Renal cortex interstitium (tissue), 15 donors: Measurements from ENCODE around the gene GALNT14. TPM values are rescaled to one million over a fixed set of nuclear protein-coding genes. Genes with fewer than 3 reads are reported as not detected.
"Not testable (repeated sequence)": the region's sequence is repeated elsewhere in the genome, so short reads cannot be mapped to it uniquely, and the experiment has no call there.

Experiments used
- DNase-seq, 11 donors: peaks; one replicate each; pipeline ENCODE4 v3.0.0-alpha.2; 2013; ENCODE audit warnings: low read depth in 9 of 11, low spot score in 4 of 11; ENCODE audit errors: extremely low read depth in 1 of 11
- long read RNA-seq, 16 experiments: transcript quantifications; one replicate each; lab custom pipeline, GENCODE V29; 2026
- polyA plus RNA-seq, 3 donors: library from polyadenylated mRNA; unstranded; fragments of 120-200 nt; gene quantifications; one replicate each; pipeline ENCODE4 v1.2.1, GENCODE V29; 2013; ENCODE audit not compliant: insufficient read length in 3 of 3

Gene GALNT14, protein sequence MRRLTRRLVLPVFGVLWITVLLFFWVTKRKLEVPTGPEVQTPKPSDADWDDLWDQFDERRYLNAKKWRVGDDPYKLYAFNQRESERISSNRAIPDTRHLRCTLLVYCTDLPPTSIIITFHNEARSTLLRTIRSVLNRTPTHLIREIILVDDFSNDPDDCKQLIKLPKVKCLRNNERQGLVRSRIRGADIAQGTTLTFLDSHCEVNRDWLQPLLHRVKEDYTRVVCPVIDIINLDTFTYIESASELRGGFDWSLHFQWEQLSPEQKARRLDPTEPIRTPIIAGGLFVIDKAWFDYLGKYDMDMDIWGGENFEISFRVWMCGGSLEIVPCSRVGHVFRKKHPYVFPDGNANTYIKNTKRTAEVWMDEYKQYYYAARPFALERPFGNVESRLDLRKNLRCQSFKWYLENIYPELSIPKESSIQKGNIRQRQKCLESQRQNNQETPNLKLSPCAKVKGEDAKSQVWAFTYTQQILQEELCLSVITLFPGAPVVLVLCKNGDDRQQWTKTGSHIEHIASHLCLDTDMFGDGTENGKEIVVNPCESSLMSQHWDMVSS
- polyA plus RNA-seq, result 10 to 100 TPM; 33.2 to 41.7 (median 40.9) TPM
- long read RNA-seq, donor 1, transcript GALNT14-202 (15 exons, 2,733 nt), result major isoform, 6 of 6 reads
- long read RNA-seq, donor 1, partial matches to known transcripts, result 0 of 6 reads
- long read RNA-seq, donor 1, other reads (novel, unspliced or antisense), result 0 of 6 reads
- long read RNA-seq, donor 2, partial matches to known transcripts, result 7 of 9 reads
- long read RNA-seq, donor 2, other reads (novel, unspliced or antisense), result 0 of 9 reads
- long read RNA-seq, donor 3, transcript GALNT14-202 (15 exons, 2,733 nt), result major isoform, 7 of 7 reads
- long read RNA-seq, donor 3, partial matches to known transcripts, result 0 of 7 reads
- long read RNA-seq, donor 3, other reads (novel, unspliced or antisense), result 0 of 7 reads
- long read RNA-seq, donor 4, partial matches to known transcripts, result 0 of 4 reads
- long read RNA-seq, donor 4, other reads (novel, unspliced or antisense), result 0 of 4 reads
- long read RNA-seq, donor 5, result 0 reads
- long read RNA-seq, donor 6, partial matches to known transcripts, result 5 of 9 reads
- long read RNA-seq, donor 6, other reads (novel, unspliced or antisense), result 0 of 9 reads
- long read RNA-seq, donor 7, partial matches to known transcripts, result 0 of 3 reads
- long read RNA-seq, donor 7, other reads (novel, unspliced or antisense), result 0 of 3 reads
- long read RNA-seq, donor 8, transcript GALNT14-202 (15 exons, 2,733 nt), result major isoform, 11 of 11 reads
- long read RNA-seq, donor 8, partial matches to known transcripts, result 0 of 11 reads
- long read RNA-seq, donor 8, other reads (novel, unspliced or antisense), result 0 of 11 reads
- long read RNA-seq, donor 9, partial matches to known transcripts, result 0 of 1 reads
- long read RNA-seq, donor 9, other reads (novel, unspliced or antisense), result 0 of 1 reads
- long read RNA-seq, donor 10, transcript GALNT14-202 (15 exons, 2,733 nt), result major isoform, 6 of 6 reads
- long read RNA-seq, donor 10, partial matches to known transcripts, result 0 of 6 reads
- long read RNA-seq, donor 10, other reads (novel, unspliced or antisense), result 0 of 6 reads
- long read RNA-seq, donor 11, partial matches to known transcripts, result 0 of 4 reads
- long read RNA-seq, donor 11, other reads (novel, unspliced or antisense), result 0 of 4 reads
- long read RNA-seq, donor 12, partial matches to known transcripts, result 0 of 2 reads
- long read RNA-seq, donor 12, other reads (novel, unspliced or antisense), result 0 of 2 reads
- long read RNA-seq, donor 13, transcript GALNT14-202 (15 exons, 2,733 nt), result major isoform, 7 of 13 reads
- long read RNA-seq, donor 13, partial matches to known transcripts, result 5 of 13 reads
- long read RNA-seq, donor 13, other reads (novel, unspliced or antisense), result 0 of 13 reads
- long read RNA-seq, donor 14, transcript GALNT14-202 (15 exons, 2,733 nt), result major isoform, 6 of 6 reads
- long read RNA-seq, donor 14, partial matches to known transcripts, result 0 of 6 reads
- long read RNA-seq, donor 14, other reads (novel, unspliced or antisense), result 0 of 6 reads
- long read RNA-seq, donor 15, partial matches to known transcripts, result 0 of 1 reads
- long read RNA-seq, donor 15, other reads (novel, unspliced or antisense), result 0 of 1 reads
- long read RNA-seq, donor 16, transcript GALNT14-202 (15 exons, 2,733 nt), result major isoform, 14 of 14 reads
- long read RNA-seq, donor 16, partial matches to known transcripts, result 0 of 14 reads
- long read RNA-seq, donor 16, other reads (novel, unspliced or antisense), result 0 of 14 reads

DNA sequence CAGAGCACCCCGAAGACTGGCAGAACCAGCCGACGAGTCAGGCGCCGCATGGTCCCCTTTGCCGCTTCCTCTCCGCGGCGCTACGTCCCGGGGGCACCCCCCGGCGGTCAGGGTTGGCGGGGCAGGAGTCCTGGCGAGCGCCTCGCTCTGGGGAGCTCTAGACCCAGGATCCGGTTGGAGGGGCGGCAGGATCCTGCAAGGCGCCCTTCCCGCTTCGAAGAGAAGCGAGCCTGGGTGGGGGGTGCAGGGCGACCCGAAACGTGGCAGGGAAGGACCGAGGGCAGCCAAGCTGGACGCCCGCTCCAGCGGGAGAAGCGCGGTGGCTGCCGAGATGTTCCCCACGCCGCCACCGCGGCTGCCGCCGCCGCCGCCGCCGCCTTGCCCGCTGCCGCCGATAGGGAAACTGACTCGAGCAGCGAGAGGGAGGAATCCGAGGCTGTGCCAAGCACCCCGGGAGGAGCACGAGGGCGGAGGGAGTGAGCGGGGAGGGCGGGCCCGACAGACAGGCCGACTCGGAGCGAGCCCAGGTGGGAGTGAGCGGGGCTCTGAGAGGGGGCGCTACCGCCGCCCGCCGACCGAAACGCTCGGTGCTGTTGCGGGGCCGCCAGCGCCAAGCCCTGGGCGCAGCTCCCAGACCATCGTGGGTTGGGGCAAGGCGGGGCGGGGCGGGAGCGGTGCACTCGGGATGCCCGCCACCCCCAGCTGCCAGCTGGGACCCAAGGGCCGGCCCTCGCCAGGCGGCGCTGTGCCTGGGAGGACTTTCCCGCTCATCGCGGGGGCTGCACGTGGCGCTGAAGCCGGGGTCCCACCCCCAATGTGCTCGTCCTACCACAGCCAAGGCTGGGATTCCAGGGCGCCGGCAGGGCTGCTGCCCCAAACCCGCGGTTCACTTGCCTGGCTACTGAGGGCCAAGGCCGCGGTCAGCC, at the start of gene GALNT14:
TSS of gene GALNT14 (minus strand) at position 404 of the 926 bp plus-strand sequence. CDS start at position 50, 354 bp downstream.
- peak in 9 of 11 donors; percentile 37 to 72 (median 47) for DNase-seq

GRCh38 chr2:31187166-31187565, 48.9 kb upstream of the GALNT14 start:
- no peak for DNase-seq

GRCh38 chr2:31183973-31184372, 45.7 kb upstream of the GALNT14 start:
- not testable (repeated sequence) for DNase-seq

- no peak for DNase-seq
These were observed 38.5 kb upstream of the GALNT14 start for GRCh38 chr2:31176742-31177141.

DNA sequence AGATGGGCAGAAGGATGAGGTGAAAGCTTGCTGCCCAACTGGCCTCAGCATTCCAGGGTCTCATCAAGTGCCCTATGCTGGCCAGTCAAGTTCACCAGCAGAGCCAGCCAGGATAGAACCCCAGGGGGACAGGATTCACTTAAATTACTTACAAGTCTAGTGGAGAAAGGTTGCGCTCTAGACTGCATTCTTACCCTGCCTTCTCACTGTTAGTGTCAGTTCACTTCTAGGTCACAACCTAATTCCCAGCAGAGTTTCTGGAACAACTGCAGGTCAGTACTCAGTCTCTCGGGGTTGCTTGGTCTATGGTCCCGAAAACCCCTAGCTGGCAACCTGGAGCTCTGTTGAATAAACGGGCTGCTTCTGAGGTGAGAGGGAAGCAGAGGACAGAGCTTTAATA, 32.9 kb upstream of the GALNT14 start:
- DNase-seq, result no peak

GRCh38 chr2:31170071-31170698, 31.9 kb upstream of the GALNT14 start:
- DNase-seq, result peak; percentile 25 to 48 (median 44)

- no peak for DNase-seq
These were observed 30.1 kb upstream of the GALNT14 start for GRCh38 chr2:31168291-31168690.

- DNase-seq, result no peak
These were observed 28.7 kb upstream of the GALNT14 start for GRCh38 chr2:31166925-31167324.

- DNase-seq, result no peak
These were observed 24.8 kb upstream of the GALNT14 start for GRCh38 chr2:31163011-31163539.

GRCh38 chr2:31161637-31162036, 23.4 kb upstream of the GALNT14 start:
- DNase-seq, result no peak

- no peak for DNase-seq
These were observed 13.3 kb upstream of the GALNT14 start for GRCh38 chr2:31151501-31151900.

DNA sequence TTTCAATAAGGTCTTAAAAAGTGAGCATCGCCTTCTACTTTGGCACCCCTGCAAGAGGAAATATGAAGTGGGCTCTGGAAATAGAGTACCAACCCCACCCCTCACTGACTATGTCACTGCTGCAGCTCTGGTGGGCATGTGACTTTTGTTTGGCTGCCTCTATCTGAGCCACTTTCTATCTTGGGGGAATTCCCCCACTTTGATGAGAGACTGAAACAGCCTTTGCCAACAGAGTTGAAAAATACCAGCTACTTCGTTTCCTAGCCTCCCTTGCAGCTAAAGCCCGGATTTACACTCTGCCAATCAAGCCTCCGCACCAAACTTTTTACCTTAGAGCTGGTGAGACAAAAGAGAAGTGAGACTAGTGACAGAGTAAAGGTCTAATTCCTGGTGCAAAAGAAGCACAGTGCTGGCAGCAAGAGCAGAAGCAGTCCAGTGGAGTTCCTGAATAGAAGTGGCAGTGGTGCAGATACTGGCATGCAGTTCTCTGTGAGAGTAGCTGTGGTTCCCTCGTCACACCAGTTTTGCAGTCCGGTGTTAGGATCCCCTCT, 12.0 kb upstream of the GALNT14 start:
- no peak for DNase-seq

DNA sequence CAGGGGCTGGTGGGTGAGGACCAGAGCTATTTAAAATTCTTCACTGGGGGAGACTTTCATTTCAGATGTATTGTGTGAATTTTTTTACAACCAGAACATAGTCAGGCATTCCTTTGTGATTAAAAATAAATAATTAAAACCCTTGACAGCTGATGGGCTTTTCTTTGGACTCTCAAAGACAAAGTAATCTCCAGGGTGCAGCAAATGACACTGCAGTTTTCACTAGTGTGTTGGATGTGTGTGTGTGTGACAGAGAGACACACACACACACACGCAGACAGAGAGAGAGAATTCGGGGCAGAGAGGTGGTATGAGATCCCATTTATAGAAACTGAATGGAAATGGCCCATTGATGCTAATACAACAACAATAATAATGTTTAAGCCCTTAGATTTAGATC, 10.3 kb upstream of the GALNT14 start:
- no peak for DNase-seq

GRCh38 chr2:31147645-31148044, 9.4 kb upstream of the GALNT14 start:
- DNase-seq, result no peak

- DNase-seq, result no peak
These were observed 3.9 kb upstream of the GALNT14 start for GRCh38 chr2:31142110-31142509.
